OCI-LY3 (cell line): ENCODE results near the gene SH3BP5L.

Experiments used
- CTCF ChIP-seq: fragments of 200-600, 300-600 bp; sonication (generic); IDR thresholded peaks from 2 replicates; pipeline ENCODE4 v1.5.1; 2014; ENCODE audit warnings: antibody characterized with exemption, low read length, low read depth
- EZH2phosphoT487 ChIP-seq: fragments of 200-600 bp; shearing (Covaris generic); IDR thresholded peaks from 2 replicates; pipeline ENCODE4 v1.6.1; 2018; ENCODE audit warnings: antibody characterized with exemption, mixed run types, low read depth

DNA sequence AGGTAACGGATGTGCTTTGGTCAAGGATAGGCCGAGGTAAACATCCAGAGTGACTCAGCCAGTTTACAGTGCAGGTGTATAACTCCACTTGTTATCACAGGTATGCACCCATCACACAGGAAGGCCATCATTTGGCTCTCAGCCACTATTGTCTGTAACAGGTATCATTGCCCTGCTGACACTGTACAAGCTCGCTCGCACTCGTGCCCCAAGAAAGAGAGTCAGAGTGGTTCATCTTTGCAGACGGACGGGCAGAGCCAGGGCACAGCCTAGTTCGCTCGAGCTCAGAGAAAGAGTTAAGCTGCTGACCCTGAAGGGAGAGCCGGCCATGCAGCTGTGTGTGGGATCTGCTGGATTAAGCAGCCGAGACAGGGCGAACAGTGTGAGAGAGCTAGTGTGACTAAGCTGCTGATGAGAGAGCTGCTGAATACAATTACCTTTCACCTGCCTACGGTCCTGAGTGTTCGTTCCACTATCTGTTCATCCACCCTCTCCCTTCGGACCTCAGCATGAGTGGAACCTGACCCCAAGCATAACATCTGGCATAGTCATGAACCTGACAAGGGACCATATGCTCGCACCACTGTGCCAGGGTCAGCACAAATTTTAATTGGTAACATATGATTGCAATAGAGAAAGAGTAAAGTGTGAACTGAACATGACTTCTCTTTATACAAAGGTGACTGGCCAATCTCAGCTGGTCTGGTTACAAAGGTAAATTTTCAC, 43.1 kb downstream of the SH3BP5L start:
- TF ChIP-seq CTCF: no peak
- no peak for TF ChIP-seq EZH2phosphoT487
